Activated CD4-positive, alpha-beta T cell treated with anti-CD3 and anti-CD28 coated beads, Interleukin-2, amount 50 U/mL, for 48 hours (primary cell): ENCODE data around the gene RNF149.
A peak's percentile ranks its signal among the peaks of the same experiment; 100 is the strongest.
"Not testable (repeated sequence)": the region's sequence is repeated elsewhere in the genome, so short reads cannot be mapped to it uniquely, and the experiment has no call there.

ENCODE experiments used
- DNase-seq, 2 experiments: peaks; one replicate each; pipeline ENCODE4 v3.0.0-alpha.2; 2020

Gene RNF149

DNA sequence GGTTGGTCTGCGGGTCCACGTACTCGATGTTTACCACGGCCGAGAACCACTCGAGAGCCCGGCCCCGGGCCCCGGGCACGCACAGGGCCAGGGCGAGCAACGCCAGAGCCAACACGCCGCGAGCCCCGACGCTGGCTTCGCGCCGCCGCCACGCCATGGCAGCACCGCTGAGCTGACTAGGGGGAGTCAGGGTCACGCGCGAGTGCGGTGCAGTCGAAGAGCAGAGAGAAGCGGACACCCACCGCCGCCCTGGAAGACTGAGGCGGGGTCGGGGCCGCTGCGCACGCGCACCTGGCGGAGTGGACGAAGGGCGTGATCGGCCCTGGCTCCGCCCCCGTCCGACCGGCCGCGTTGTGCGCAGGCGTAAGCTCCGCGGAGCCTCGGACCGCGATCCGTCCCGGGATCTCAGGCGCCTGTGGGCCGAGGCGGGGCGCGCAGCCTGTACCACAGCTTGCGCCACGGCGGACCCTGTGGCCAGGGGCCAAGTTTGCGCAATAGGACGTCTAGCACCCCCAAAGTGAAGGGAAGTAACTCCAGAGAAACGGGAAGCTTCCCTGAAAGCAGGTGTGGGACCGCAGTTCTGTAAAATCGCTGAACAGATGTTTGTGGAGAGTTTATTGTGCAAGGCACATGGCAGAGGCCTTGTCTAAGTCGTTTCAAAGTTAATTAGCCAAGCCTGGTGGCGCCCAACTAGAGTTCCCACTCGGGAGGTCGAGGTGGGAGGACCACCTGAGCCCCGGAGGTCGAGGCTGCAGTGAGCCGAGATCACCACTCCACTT lies at the start of gene RNF149:
RNF149 (minus strand) TSS at position 270 of the 779 bp plus-strand sequence; CDS start at position 157, 113 bp downstream.
- peak; percentile 88 to 91 for DNase-seq

- DNase-seq: no peak
Observed at GRCh38 chr2:101357376-101357775, 48.9 kb upstream of the RNF149 start.

DNA sequence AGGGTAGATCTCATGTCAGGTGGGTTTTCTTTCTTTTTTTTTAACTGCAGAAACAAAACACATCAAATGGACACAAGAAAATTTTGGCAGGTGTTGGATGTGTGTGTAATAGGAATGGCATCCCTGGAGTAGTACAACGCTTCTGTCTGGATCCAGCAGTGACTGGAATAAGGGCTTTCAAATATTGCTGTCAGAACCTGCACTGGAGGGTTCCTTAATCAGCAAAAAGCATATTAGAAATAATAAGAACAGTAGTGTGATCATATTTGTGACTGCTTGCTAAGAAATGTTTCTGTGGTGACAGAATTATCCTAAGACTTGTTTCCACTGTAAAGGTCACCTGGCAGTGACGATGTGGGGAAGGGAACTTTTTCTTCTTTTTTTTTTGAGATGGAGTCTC lies 48.0 kb upstream of the RNF149 start:
- no peak for DNase-seq

DNA sequence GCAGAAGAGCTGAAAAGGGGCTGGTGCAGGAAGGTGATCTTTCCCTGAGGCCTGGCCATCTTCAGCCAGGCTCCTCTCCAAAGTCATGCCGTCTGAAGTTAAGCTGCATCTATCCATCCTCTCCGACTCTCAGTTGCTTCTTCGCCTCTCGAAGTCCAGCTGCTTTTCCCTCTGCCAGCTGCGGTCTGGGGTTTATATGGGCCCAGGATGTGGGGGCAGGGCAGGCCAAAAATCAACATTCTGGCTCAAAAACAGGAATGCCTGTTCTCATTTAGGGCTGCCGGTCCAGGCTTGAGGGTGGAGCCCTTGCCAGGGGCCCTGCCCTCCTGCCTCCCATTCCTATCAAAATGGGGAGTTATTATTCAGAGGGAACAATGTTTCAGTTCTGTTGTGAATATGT lies 47.6 kb upstream of the RNF149 start:
- no peak for DNase-seq

DNA sequence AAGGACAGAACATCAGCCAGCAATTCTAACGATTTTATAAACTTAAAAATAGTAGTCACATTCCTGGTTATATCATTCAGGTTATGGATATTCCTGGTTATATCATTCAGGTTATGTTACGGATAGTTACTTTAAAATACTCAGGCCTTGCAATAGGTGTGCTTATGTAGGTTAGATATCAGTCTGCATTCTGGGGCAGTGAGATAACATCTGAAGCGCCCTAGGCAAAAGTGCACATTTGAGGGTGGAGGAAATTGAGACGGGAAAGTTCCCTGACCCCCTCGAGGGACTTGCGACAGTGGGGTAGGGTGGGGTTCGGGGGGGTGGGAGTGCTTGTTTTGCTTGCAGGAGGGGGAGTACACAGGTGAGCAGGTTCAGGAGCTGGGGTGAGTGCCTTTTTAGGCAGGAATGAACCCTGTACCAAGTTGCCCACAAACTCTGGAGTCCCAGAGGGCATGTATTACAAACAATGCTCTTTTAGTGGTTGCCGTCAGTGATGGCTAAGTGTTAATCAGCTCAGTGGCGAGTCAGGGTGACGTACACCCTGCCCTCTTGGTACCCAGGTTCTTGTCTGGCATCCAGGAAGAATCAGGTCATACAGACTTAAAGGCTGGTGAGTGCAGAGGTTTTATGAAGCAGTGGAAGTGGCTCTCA lies 47.0 kb upstream of the RNF149 start:
- DNase-seq: no peak

DNA sequence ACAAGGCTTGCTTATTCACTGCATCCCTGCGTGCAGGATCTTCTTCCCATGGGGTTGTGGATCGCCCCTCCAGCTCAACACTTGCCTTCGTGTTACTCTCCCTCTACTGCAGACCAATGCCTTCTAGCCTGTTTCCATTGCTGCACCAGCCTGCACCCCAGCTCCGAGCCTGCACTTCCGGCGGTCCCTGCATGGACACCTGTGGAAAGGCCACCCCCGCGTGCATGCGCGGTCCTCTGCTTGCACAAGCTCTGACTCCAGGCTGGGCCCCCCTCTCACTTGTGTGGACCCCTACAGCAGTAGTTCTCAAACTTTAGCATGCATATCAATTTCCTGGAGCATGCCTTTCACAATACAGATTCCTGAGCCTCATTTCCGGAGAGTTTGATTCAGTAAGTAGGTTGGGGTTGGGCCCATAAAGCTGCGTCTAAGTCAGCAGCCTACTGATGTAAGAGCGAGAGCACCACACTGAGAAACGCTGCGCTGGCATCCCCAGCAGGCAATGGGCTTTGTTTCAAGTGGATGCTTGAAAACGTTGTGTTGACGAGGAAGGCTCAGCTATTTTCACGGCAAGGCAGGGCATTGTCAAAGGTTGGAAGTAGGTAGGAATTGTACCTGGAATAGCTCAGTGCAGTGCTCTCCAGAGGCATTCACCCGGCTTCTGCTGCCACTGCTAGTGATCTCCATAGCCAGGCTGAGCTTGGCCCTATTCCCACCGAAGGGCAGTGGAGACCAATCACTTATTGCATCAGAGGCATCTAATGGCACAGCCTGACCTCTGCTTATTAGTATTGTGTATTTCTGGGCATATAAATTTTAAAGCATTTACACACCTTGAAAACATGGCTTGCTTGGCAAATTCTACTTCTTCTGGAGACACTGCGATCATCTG lies 46.2 kb upstream of the RNF149 start:
- DNase-seq: no peak

- not testable (repeated sequence) for DNase-seq
Observed at GRCh38 chr2:101352631-101353030, 44.1 kb upstream of the RNF149 start.

GRCh38 chr2:101351207-101351606 lies 42.7 kb upstream of the RNF149 start:
- DNase-seq: no peak

DNA sequence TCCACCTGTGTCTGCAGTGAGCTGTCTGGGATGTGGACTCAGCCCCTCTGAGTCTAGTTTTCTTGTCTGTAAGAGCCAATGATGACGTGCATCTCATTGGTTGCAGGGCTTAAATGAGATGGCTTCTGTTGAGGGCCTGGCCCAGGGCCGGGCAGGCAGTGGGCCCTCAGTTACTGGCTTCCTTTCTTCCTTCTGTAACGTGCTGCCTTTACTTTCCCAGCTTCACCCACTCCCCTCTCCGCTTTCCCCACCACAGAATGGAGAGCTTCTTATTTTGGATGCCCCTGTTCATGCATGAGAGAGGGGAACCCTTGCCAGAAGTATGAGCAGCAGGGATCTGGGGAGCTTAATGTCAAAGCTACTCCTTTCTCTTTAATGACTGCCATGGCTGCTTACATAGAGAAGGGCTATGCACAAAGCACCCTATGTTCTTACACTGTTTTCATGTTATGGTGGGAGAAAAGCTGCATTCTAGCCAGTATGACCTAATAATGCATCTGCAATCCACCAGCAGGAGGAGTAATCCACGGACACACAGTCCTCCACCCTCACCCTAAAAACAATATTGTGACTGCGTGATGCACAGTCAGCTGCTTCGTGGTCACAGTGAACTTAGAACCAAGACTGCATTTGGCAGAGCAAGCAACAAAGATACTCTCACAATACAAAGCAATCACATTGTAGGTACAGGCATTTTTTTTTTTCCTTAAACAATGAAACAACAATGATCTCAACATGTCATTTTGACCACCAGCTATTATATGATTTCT lies 41.6 kb upstream of the RNF149 start:
- no peak for DNase-seq

GRCh38 chr2:101348883-101349282 lies 40.4 kb upstream of the RNF149 start:
- no peak for DNase-seq

- DNase-seq: no peak
Observed at GRCh38 chr2:101346909-101347308, 38.4 kb upstream of the RNF149 start.

DNA sequence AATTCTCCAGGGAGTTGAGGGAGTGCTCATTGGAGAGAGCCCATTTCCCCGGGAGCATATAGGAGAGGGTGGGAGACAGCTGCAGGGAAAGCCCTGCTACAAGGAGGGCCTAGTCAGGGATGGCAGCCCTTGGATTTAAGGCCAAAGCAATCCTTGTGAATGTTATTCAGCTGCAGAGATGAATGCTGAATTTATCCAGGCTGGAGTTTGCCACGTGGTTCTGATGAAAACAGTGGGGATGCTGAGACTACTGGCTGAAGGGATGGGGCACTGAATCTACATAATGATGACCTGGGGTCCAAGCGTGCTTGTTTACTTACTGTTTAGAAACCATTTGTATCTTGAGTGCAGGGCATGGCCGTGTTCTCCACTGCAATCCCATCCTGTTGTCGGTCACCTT lies 35.6 kb upstream of the RNF149 start:
- DNase-seq: no peak

- no peak for DNase-seq
Observed at GRCh38 chr2:101342625-101343008, 34.1 kb upstream of the RNF149 start.

DNA sequence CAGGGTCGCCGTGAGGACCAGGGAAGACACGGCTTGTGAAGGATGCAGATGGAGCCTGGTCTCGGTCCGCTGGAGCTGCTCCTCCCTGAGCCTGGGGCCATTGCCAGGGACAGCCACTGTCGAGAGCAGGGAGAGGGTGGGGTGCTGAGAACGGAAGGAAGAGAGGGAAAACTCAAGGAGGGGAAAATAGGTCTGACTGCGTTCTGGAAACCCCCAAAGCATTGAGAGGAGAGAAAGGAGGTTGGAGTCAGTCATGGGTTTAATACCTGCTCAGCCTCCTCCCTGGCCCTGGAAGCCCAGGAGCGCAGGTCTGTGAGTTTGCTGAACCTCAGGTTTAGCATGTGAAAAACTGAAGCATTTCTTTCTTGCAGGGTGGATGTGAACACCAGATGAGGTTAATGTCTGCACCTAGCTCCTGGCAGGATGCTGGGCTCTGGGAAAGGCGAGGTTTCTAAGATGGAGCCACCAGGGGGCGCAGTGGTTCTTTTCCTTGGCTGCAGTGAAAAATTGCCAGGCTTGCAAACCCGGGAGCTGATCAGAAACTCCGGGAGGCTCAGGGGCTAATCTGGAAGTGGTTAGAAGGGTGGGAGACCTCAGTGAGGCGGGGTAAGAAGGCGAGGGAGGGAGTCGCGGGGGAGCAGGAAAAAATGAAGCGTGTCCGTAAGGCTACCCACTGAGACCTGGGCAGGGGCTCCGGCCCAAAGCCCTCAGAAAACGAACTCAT lies 33.6 kb upstream of the RNF149 start:
- DNase-seq: peak; percentile 84 to 87

- peak; percentile 62 to 67 for DNase-seq
Observed at GRCh38 chr2:101341421-101341820, 32.9 kb upstream of the RNF149 start.

DNA sequence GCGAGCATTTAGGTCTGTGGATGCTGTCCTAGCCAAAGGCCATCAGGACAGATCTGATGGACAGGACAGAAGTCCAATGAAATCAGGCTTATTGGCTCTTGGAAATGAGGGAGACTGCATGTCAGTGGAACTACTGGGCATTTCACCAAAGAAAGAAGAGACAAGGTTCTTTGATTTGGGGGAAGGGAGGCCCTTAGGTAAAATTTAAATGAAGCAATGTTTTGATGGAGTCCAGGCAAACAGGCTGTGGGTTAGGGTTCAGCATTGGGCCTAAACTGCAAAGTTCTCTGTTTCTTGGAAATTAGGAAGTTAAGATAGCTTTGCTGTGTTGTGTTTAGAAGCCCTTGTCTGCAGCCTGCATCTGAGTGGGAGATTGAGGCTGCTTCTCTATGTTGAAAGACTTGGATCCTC lies 31.6 kb upstream of the RNF149 start:
- DNase-seq: no peak

- DNase-seq: no peak
Observed at GRCh38 chr2:101339266-101339880, 30.9 kb upstream of the RNF149 start.

DNA sequence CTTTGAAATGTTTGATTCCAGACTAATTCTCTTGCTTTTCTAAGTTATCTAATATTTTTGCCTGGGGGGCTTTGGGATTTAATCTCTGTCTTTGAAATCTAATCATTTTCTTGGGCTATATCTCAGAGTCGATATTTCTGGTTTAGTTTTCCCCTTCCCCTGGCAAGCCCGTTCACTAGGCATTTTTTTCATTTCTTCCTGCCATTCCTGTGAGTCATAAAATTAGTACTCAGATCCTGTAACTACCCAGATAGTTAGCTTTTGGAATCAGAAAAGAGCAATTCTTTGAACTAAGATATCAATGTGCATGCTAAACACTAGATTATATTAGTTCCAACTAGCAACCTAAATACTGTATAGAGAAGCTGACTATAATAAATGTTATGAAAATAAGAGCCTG lies 29.4 kb upstream of the RNF149 start:
- DNase-seq: no peak

GRCh38 chr2:101332885-101333766 lies 24.6 kb upstream of the RNF149 start:
- DNase-seq: no peak

DNA sequence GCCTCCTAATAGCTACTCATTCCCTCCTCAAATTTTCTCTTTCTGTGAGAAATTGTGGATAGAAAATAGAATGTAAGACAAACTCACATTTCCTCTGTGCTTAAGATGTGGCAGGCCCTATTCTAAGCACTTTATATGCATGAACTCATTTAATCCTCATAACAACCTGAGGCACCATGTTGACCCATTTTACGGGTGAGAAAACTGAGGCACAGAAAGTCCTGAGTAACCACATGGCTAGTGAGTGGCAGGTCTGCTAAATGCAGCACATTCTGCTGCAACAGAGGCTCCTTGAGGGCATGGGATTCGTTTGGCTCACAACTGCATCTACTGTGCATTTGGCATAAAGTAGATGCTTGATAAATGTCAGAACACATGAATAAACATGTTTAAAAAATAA lies 22.7 kb upstream of the RNF149 start:
- no peak for DNase-seq
